Nephron (organoid): ENCODE results near the gene AGK.

Source experiments
- H3K27ac Mint-ChIP-seq, 3 experiments: 2 replicates each; pipeline ENCODE4 v1.8.0; 2020; ENCODE audit warnings: mixed read lengths in 3 of 3, mild to moderate bottlenecking in 2 of 3, moderate library complexity in 1 of 3
- H3K27me3 Mint-ChIP-seq: 2 replicates; pipeline ENCODE4 v1.8.0; 2021; ENCODE audit warnings: low read depth, mild to moderate bottlenecking, moderate library complexity, mixed read lengths
- H3K36me3 Mint-ChIP-seq: 2 replicates; pipeline ENCODE4 v1.8.0; 2020; ENCODE audit warnings: low read depth, mixed read lengths
- H3K4me1 Mint-ChIP-seq: 2 replicates; pipeline ENCODE4 v1.8.0; 2020; ENCODE audit warnings: mixed read lengths
- H3K4me3 Mint-ChIP-seq, 3 experiments: 2 replicates each; pipeline ENCODE4 v1.8.0; 2020; ENCODE audit warnings: mild to moderate bottlenecking in 3 of 3, mixed read lengths in 3 of 3, moderate library complexity in 2 of 3
- H3K9me3 Mint-ChIP-seq: 2 replicates; pipeline ENCODE4 v1.8.0; 2020; ENCODE audit warnings: mixed read lengths
- TF ChIP-seq, protein P1 (sequence below), 3 experiments: fragments of 200-600 bp; sonication (generic); IDR thresholded peaks; one replicate each; pipeline ENCODE4 v1.5.0; 2021; ENCODE audit warnings: antibody characterized with exemption in 3 of 3; ENCODE audit not compliant: unreplicated experiment in 3 of 3

Gene AGK

DNA sequence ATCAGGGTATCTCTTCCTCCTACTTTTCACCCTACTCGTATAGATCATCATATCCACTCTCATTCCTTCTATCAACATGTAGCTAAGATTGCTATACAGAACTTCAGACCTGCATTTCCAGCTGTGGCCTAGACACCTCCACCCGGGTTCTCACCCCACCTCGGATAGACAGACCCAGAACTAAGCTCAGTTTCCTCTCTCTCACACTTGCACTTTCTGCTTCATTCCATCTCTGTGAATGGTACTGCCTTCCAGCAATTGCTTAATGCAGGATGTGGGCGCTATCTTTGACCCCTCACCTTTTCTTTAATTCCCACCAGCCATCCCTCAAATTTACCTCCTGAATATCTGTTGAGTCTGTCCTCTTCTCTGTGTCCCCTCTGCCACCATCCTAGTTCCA lies 35.7 kb downstream of the AGK start:
- H3K27me3 Mint-ChIP-seq = no peaks in the 10 kb centered on the region
- peaks cover 38% of the 10 kb centered on the region for H3K36me3 Mint-ChIP-seq
- H3K9me3 Mint-ChIP-seq = no peaks in the 10 kb centered on the region
- H3K4me3 Mint-ChIP-seq = no peak overlapping the region
- H3K4me1 Mint-ChIP-seq = no peaks in the 10 kb centered on the region
- H3K27ac Mint-ChIP-seq = no peak overlapping the region
- TF ChIP-seq, protein P1, sequence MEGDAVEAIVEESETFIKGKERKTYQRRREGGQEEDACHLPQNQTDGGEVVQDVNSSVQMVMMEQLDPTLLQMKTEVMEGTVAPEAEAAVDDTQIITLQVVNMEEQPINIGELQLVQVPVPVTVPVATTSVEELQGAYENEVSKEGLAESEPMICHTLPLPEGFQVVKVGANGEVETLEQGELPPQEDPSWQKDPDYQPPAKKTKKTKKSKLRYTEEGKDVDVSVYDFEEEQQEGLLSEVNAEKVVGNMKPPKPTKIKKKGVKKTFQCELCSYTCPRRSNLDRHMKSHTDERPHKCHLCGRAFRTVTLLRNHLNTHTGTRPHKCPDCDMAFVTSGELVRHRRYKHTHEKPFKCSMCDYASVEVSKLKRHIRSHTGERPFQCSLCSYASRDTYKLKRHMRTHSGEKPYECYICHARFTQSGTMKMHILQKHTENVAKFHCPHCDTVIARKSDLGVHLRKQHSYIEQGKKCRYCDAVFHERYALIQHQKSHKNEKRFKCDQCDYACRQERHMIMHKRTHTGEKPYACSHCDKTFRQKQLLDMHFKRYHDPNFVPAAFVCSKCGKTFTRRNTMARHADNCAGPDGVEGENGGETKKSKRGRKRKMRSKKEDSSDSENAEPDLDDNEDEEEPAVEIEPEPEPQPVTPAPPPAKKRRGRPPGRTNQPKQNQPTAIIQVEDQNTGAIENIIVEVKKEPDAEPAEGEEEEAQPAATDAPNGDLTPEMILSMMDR (IDR thresholded peaks at IDR 0.05; ENCODE audit: unreplicated experiment in 3 of 3) = no peak

DNA sequence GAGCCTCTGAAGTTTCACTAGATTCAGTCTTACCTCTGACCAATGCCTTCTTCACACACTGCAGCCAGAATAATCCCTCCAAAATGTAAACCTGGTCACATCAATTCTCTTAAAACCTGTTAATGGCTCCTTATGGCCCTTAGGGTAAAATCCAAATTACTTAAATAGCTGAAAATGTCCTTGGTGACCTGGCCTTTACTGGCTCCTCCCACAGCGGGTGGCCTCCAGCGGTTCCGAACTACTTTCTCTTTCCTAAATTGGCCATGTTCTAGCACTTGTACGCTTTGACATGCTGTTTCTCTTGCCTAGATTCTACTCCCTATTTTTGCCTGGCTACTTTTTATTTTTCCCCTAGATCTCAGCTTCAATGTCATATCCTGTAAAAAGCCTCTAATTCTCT lies 36.1 kb downstream of the AGK start:
- Mint-ChIP-seq H3K9me3 (no peaks in the 10 kb centered on the region), H3K4me1 (no peaks in the 10 kb centered on the region), H3K27ac (no peak overlapping the region), H3K36me3 (peaks cover 37% of the 10 kb centered on the region), H3K4me3 (no peak overlapping the region), H3K27me3 (no peaks in the 10 kb centered on the region)
- TF ChIP-seq, protein P1 (IDR thresholded peaks at IDR 0.05; ENCODE audit: unreplicated experiment in 3 of 3) = no peak

DNA sequence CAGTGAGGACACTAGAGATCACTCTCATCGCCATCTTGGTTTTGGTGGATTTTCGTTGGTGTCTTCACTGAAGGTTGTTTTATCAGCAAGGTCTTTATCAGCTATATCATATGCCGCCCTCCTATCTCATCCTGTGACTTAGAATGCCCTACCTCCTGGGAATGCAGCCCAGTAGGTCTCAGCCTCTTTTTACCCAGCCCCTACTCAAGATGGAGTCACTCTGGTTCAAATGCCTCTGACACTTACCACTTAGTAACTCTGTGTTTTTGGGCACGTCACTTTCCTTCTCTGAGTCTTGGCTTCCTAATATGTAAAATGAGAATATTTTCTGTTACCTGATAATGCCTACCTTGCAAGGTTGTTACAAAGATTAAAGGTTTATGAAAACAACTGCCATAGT lies 37.7 kb downstream of the AGK start:
- Mint-ChIP-seq H3K4me3 (no peak overlapping the region), H3K4me1 (peaks cover 3% of the 10 kb centered on the region), H3K27ac (no peak overlapping the region), H3K36me3 (peaks cover 31% of the 10 kb centered on the region), H3K27me3 (no peaks in the 10 kb centered on the region), H3K9me3 (no peaks in the 10 kb centered on the region)
- TF ChIP-seq, protein P1 (IDR thresholded peaks at IDR 0.05; ENCODE audit: unreplicated experiment in 3 of 3) = no peak

DNA sequence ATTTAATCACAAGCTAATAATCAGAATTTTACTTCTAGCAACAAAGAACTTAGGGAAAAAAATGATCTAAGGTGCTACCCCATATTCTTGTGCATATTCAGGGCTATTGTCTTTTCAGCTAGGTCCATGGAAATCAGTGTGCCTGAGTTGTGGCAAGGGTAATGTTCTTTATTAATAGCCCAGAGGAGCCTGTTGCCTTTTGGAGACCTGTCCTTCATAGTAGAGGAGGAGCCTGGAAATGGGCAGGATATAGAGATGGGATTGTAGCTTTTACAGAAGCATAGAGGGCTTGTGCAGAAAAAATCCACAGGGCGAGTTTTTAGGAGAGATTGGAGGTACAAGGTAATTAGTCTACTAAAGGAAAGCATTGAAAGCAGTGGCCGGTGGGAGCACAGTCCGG lies 38.9 kb downstream of the AGK start:
- Mint-ChIP-seq H3K27ac (no peak overlapping the region), H3K27me3 (no peaks in the 10 kb centered on the region), H3K36me3 (peaks cover 29% of the 10 kb centered on the region), H3K4me1 (peaks cover 3% of the 10 kb centered on the region), H3K9me3 (no peaks in the 10 kb centered on the region), H3K4me3 (no peak overlapping the region)
- TF ChIP-seq, protein P1 (IDR thresholded peaks at IDR 0.05; ENCODE audit: unreplicated experiment in 3 of 3) = no peak

DNA sequence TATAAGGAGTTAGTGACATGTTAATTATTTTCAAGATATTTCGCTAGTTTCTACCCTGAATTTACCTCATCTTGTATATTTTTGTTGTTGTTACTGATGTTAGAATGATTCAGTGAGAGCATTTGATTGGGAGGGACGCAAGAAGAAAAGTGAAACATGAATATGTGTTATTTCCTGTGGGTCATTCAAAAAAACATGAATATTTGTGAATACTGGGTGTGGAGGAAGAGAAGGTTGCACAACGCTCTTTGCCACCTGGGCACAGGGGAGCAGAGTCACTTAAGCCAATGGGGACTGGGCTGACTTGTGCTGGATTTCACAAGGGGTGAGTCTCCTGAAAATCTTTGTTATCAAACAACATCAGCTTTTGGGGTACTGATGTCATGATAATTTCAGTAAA lies 39.5 kb downstream of the AGK start:
- Mint-ChIP-seq H3K9me3 (no peaks in the 10 kb centered on the region), H3K36me3 (peaks cover 33% of the 10 kb centered on the region), H3K27ac (no peak overlapping the region), H3K4me1 (peaks cover 3% of the 10 kb centered on the region), H3K27me3 (no peaks in the 10 kb centered on the region), H3K4me3 (no peak overlapping the region)
- TF ChIP-seq, protein P1 (IDR thresholded peaks at IDR 0.05; ENCODE audit: unreplicated experiment in 3 of 3) = no peak

DNA sequence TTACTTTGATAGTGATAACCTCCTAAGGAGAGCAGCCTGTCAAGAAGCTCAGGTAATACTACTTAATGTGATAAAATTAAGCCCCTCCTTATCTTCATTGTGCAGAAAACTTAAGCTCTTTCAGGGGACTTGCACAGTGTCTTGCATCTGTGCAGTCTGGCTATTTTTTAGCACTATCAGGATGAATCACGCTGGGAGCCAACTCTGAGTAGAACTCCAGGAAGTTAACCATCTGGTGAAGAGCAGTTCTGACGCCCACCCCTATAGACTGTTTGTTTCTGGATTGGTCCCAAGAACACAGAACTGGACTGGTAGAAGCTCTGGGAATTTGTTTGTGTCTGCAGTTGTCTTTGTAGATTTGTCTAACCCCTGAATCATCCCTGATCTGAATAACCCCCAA lies 41.9 kb downstream of the AGK start:
- TF ChIP-seq, protein P1 (IDR thresholded peaks at IDR 0.05; ENCODE audit: unreplicated experiment in 3 of 3) = no peak
- Mint-ChIP-seq H3K4me1 (peaks cover 3% of the 10 kb centered on the region), H3K36me3 (peaks cover 36% of the 10 kb centered on the region), H3K9me3 (no peaks in the 10 kb centered on the region), H3K27ac (peak overlapping the region in 1 of 3 experiments; percentile 20), H3K27me3 (no peaks in the 10 kb centered on the region), H3K4me3 (no peak overlapping the region)
